ENCODE measurements around the gene PITPNM3.

The PITPNM3 gene

DNA sequence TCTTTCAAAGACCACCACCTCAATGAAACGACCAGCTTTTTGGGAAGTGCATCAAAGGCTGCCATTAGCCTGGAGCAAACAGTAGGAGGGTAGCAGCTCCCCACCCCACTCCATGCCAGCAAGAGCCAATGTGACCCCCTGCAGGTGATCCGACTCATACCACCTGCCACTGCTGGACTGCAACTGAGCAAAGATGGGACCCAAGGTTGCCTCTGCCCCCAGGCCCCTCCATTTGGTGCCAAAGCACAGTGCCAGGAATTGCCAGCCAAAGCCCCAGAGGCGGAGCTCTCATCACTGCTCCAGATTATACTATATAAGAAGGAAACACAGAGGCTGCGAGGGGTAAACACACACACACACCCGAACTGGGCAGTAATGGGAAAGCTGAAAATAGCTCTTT is 8.3 kb downstream of the PITPNM3 start:
- no peak overlapping the region for H3K4me3 ChIP-seq (ENCODE audit: low read length)
- H3K9ac ChIP-seq (ENCODE audit: low read depth, low read length): no peak overlapping the region
- no peak overlapping the region for H3K27ac ChIP-seq (ENCODE audit: low read length)
- H3K27me3 ChIP-seq (ENCODE audit: insufficient read depth, low read length): peaks cover 10% of the 10 kb centered on the region
- H3K4me1 ChIP-seq (ENCODE audit: insufficient read depth, low read length): peaks cover 12% of the 10 kb centered on the region; the same call in 1 of the 2 replicates
- H3K36me3 ChIP-seq (ENCODE audit: insufficient read depth, low read depth, low read length): no peaks in the 10 kb centered on the region
- no peaks in the 10 kb centered on the region for H3K9me3 ChIP-seq (ENCODE audit: insufficient read depth, low read depth, low read length)

DNA sequence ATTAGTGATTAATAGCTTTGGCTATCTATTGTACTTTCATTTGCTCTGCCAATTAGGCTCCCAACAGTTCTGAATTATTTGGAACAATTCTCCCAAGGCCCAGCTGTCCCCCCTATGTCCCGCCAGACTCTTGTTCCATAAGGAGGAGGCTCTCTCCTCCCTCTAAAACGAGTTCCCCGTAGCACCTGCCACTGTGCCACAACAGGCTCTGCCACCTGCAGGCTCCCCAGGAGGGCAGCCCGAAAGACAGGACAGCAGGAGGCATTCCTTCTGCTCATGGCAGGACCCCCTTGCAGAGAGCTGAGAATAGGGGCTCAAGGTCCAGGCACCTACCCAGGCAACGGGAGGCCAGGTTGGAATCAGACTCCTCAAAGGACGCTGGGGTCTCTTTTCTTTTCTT is 9.0 kb downstream of the PITPNM3 start:
- Histone ChIP-seq H3K27me3 (ENCODE audit: insufficient read depth, low read length) (peaks cover 7% of the 10 kb centered on the region; the same call in 1 of the 2 replicates), H3K36me3 (ENCODE audit: insufficient read depth, low read depth, low read length) (no peaks in the 10 kb centered on the region), H3K27ac (ENCODE audit: low read length) (no peak overlapping the region), H3K4me1 (ENCODE audit: insufficient read depth, low read length) (peaks cover 11% of the 10 kb centered on the region; the same call in 1 of the 2 replicates), H3K9ac (ENCODE audit: low read depth, low read length) (no peak overlapping the region), H3K4me3 (ENCODE audit: low read length) (no peak overlapping the region), H3K9me3 (ENCODE audit: insufficient read depth, low read depth, low read length) (no peaks in the 10 kb centered on the region)

DNA sequence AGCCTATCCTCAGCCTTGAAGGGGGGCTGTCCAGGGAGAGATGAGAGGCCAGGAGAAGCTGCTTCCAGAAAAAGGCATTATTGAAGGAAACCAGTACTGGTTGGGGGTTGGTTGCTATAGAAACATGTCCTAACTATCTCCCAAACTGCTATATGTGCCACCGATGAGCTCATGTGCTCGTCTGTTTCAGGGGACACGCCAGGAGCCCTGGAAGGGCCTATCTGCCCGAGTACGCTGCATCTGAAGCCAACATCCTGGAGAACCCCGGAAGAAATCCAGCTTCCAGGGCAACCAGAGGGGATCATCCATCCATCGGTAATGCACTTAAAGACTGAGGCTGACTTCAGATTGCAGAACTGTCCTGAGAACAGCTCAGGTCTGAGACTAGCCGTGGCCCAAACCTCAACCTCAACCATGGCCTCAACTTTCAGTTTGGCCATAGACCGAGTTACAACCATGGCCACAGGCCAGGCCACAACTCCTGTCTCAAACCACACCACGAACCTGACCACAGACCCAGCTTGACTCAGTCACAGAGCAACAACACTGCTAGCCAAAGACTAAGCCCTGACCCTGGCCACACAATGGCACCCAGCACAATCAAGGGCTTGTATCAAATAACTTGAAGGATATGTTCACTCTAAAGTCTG is 10.2 kb downstream of the PITPNM3 start:
- Histone ChIP-seq H3K9ac (ENCODE audit: low read depth, low read length) (no peak overlapping the region), H3K9me3 (ENCODE audit: insufficient read depth, low read depth, low read length) (no peaks in the 10 kb centered on the region), H3K36me3 (ENCODE audit: insufficient read depth, low read depth, low read length) (no peaks in the 10 kb centered on the region), H3K4me1 (ENCODE audit: insufficient read depth, low read length) (peaks cover 7% of the 10 kb centered on the region; the same call in 1 of the 2 replicates), H3K27ac (ENCODE audit: low read length) (no peak overlapping the region), H3K4me3 (ENCODE audit: low read length) (no peak overlapping the region), H3K27me3 (ENCODE audit: insufficient read depth, low read length) (peaks cover 4% of the 10 kb centered on the region; the same call in 1 of the 2 replicates)

DNA sequence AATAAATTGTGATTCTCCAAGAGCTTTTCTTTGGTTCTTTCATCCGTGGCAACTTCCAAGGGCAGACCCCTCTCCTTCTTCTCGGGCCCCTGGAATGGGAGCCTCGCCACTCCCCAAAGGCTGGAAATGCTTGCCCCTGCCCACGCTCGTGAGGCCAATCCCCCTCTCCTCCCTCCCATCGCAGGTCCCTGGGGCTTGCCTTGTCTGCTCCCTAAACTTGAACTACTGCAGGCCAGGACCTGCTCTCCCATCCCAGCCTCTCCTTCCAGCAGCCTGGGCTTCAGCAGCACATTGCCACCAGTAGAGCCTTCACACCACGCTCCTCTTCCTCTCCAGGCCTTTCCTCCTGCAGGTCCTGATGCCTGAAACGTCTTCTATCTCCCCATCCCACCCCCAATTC is 11.1 kb downstream of the PITPNM3 start:
- Histone ChIP-seq H3K27ac (ENCODE audit: low read length) (no peak overlapping the region), H3K4me3 (ENCODE audit: low read length) (no peak overlapping the region), H3K9ac (ENCODE audit: low read depth, low read length) (no peak overlapping the region), H3K9me3 (ENCODE audit: insufficient read depth, low read depth, low read length) (no peaks in the 10 kb centered on the region), H3K27me3 (ENCODE audit: insufficient read depth, low read length) (peaks cover 4% of the 10 kb centered on the region; the same call in 1 of the 2 replicates), H3K4me1 (ENCODE audit: insufficient read depth, low read length) (peaks cover 8% of the 10 kb centered on the region), H3K36me3 (ENCODE audit: insufficient read depth, low read depth, low read length) (no peaks in the 10 kb centered on the region)

DNA sequence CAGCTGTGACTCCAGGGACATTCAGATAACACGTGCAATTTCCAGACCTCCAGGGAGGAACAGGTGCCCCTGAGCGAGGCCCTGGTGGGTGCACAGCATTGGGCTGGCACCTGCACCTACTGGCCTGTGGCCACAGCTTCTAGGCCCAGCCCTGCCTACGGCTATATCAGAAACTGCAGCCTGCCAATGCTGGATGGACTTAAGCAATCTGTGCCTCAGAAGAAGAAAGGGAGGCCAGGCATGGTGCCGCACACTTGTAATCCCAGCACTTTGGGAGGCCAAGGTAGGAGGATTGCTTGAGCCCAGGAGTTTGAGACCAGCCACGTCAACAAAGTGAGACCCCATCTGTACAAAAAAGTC is 12.4 kb downstream of the PITPNM3 start:
- Histone ChIP-seq H3K27me3 (ENCODE audit: insufficient read depth, low read length) (peaks cover 4% of the 10 kb centered on the region; the same call in 1 of the 2 replicates), H3K9me3 (ENCODE audit: insufficient read depth, low read depth, low read length) (peaks cover 4% of the 10 kb centered on the region; the same call in 1 of the 2 replicates), H3K4me3 (ENCODE audit: low read length) (no peak overlapping the region), H3K4me1 (ENCODE audit: insufficient read depth, low read length) (peaks cover 11% of the 10 kb centered on the region), H3K9ac (ENCODE audit: low read depth, low read length) (no peak overlapping the region), H3K27ac (ENCODE audit: low read length) (no peak overlapping the region), H3K36me3 (ENCODE audit: insufficient read depth, low read depth, low read length) (no peaks in the 10 kb centered on the region)

DNA sequence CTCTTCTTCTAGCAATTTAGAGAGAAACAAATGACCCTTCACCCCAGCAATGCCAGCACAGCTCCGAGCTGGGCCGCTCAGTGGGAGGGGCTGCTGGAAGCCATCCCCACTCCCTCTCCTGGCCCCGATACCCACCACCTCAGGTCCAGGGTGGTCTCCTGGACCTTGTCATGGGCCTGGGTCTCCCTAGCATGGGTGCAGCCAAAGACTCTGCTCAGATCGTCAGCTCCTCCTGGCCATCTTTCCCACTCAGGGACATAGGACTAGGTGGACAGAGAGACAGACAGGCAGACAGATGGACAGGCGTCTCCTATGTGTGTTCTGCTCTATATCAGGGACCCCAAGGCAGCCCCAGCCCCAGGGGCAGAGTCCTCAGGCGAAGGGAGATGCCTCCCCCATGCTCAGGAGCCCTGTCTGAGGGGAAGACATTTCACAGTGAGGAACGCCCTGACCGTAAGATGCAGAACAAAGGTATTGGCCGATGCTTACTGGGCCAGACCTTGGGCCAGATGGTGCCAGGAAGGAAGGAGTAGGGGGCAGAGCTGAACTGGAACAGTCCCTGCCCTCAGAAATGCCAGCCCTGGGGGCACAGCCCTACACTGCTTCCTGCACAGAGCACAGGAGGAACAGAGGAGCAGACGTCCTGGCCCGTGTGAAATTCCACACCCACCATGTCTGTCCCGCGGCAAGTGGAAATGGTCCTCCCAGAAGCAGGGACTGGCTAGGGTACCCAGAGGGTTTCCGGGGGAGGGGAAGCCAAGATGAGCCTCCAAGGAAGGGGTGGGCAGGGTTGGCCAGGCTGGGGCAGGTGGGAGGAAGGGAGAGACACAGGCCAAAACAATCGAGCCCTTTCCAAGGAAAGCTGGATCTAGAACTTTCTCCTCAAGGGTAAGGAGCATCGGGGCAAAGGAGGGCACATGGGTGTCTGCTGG is 13.0 kb downstream of the PITPNM3 start:
- Histone ChIP-seq H3K27me3 (ENCODE audit: insufficient read depth, low read length) (peaks cover 4% of the 10 kb centered on the region; the same call in 1 of the 2 replicates), H3K36me3 (ENCODE audit: insufficient read depth, low read depth, low read length) (no peaks in the 10 kb centered on the region), H3K4me3 (ENCODE audit: low read length) (no peak overlapping the region), H3K9me3 (ENCODE audit: insufficient read depth, low read depth, low read length) (peaks cover 6% of the 10 kb centered on the region; the same call in 1 of the 2 replicates), H3K4me1 (ENCODE audit: insufficient read depth, low read length) (peaks cover 11% of the 10 kb centered on the region), H3K9ac (ENCODE audit: low read depth, low read length) (no peak overlapping the region), H3K27ac (ENCODE audit: low read length) (no peak overlapping the region)

DNA sequence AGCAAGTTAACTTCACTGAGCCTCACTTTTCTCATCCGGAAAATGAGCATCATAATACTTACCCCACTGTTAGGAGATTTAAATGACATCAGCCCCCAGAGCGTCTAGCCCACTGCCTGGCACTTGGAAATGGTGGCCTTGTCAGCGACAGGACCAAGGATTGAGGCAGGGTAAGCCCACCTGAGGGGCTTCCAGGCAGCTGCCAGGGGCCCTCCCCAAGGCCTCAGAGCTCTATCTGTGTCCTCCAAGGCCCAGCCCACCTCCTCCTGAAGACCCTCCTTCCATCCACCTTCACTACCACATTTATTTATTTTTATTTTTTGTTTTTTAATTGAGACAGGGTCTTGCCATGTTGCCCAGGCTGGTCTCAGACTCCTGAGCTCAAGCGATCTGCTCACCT is 13.8 kb downstream of the PITPNM3 start:
- Histone ChIP-seq H3K27me3 (ENCODE audit: insufficient read depth, low read length) (peaks cover 4% of the 10 kb centered on the region; the same call in 1 of the 2 replicates), H3K36me3 (ENCODE audit: insufficient read depth, low read depth, low read length) (no peaks in the 10 kb centered on the region), H3K9me3 (ENCODE audit: insufficient read depth, low read depth, low read length) (peaks cover 6% of the 10 kb centered on the region; the same call in 1 of the 2 replicates), H3K9ac (ENCODE audit: low read depth, low read length) (no peak overlapping the region), H3K27ac (ENCODE audit: low read length) (no peak overlapping the region), H3K4me3 (ENCODE audit: low read length) (no peak overlapping the region), H3K4me1 (ENCODE audit: insufficient read depth, low read length) (peaks cover 11% of the 10 kb centered on the region)

DNA sequence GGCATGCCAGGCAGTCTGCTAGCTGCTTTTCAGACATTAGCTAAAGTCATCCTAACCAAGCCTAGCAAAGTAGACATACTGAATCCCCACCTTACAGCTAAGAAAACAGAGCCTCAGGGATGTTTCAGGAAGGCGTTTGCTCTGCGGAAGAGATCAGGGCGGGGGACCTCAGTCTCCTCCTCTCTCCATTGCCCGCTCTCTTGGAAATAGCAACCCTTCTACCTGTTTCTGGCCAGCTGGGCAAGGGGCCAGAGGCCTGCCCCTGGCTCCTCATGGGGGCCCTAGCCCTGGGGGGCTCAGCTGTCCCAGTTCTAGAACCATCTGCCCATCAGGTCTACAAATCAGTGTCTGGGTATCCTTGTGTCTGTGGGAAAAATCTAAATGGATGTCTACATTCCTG is 14.5 kb downstream of the PITPNM3 start:
- peaks cover 11% of the 10 kb centered on the region for H3K4me1 ChIP-seq (ENCODE audit: insufficient read depth, low read length)
- no peak overlapping the region for H3K27ac ChIP-seq (ENCODE audit: low read length)
- H3K9me3 ChIP-seq (ENCODE audit: insufficient read depth, low read depth, low read length): peaks cover 6% of the 10 kb centered on the region; the same call in 1 of the 2 replicates
- no peaks in the 10 kb centered on the region for H3K36me3 ChIP-seq (ENCODE audit: insufficient read depth, low read depth, low read length)
- H3K9ac ChIP-seq (ENCODE audit: low read depth, low read length): no peak overlapping the region
- H3K4me3 ChIP-seq (ENCODE audit: low read length): no peak overlapping the region
- peaks cover 4% of the 10 kb centered on the region; the same call in 1 of the 2 replicates for H3K27me3 ChIP-seq (ENCODE audit: insufficient read depth, low read length)

DNA sequence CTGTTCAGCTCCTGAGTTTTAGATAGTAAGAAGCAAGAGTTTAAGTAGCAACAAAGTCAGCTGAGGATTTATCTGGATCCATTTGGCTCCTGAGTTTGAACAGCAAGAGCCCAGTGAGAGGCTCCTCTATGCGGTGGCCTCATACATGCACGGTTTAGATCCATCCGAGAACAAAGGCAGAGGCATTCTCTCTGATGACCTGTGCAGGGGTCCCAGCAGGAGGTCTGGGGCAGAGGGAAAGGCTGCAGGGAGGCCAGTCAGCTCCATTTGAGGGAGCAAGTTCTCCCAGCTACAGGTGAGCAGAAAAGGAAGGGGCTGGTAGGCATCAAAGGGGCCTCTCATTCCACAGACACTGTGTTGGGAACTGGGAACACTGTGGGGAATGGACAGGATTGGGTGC is 16.5 kb downstream of the PITPNM3 start:
- Histone ChIP-seq H3K36me3 (ENCODE audit: insufficient read depth, low read depth, low read length) (no peaks in the 10 kb centered on the region), H3K27ac (ENCODE audit: low read length) (no peak overlapping the region), H3K4me3 (ENCODE audit: low read length) (no peak overlapping the region), H3K4me1 (ENCODE audit: insufficient read depth, low read length) (peaks cover 7% of the 10 kb centered on the region), H3K9ac (ENCODE audit: low read depth, low read length) (no peak overlapping the region), H3K9me3 (ENCODE audit: insufficient read depth, low read depth, low read length) (peaks cover 6% of the 10 kb centered on the region; the same call in 1 of the 2 replicates), H3K27me3 (ENCODE audit: insufficient read depth, low read length) (no peaks in the 10 kb centered on the region)

DNA sequence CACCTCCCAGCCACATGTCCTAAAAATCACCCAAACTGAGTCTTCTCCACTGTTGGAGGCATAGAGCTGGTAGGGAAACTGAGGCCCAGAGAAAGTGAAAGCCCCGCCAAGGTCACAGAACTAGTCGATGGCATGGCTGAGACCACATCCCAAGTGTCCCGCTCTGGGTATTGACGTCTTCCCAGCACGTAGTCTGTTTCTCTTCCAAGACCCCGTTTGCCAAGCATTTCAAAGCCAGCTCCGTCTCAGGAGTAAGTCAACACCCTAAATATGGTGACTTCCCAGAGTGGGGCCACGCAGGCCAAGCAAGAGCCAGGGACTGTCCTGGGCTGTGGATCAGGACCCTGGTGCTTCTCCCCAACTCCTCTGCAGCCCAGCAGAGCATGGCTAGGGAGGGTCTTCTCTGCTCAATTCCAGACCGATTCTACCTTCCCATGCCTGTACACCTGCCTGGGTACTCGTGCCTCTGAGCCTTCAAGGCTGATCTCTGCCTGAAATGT is 19.7 kb downstream of the PITPNM3 start:
- Histone ChIP-seq H3K9me3 (ENCODE audit: insufficient read depth, low read depth, low read length) (peaks cover 6% of the 10 kb centered on the region; the same call in 1 of the 2 replicates), H3K4me1 (ENCODE audit: insufficient read depth, low read length) (peaks cover 4% of the 10 kb centered on the region; the same call in 1 of the 2 replicates), H3K27ac (ENCODE audit: low read length) (no peak overlapping the region), H3K4me3 (ENCODE audit: low read length) (no peak overlapping the region), H3K36me3 (ENCODE audit: insufficient read depth, low read depth, low read length) (no peaks in the 10 kb centered on the region), H3K27me3 (ENCODE audit: insufficient read depth, low read length) (no peaks in the 10 kb centered on the region), H3K9ac (ENCODE audit: low read depth, low read length) (no peak overlapping the region)

DNA sequence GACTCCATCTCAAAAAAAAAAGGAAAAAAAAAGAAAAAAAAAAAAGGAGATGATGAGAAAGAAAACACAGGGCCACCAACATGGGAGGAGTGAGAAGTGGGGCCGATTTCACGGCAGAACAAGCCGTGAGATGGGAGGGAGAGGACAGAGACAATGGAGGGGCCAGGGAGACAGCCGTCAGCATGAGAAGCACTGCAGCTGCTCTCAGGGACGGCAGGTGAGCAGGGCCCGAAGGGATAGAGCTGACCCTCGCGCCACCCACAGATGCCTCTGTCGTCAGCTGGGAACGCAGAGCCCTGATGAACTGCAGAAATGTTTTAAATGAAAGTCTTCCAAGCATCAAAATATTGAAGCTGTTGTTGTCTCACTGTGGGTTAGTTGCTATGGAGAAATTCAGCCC is 20.3 kb downstream of the PITPNM3 start:
- Histone ChIP-seq H3K27ac (ENCODE audit: low read length) (no peak overlapping the region), H3K9ac (ENCODE audit: low read depth, low read length) (no peak overlapping the region), H3K27me3 (ENCODE audit: insufficient read depth, low read length) (no peaks in the 10 kb centered on the region), H3K9me3 (ENCODE audit: insufficient read depth, low read depth, low read length) (peaks cover 6% of the 10 kb centered on the region; the same call in 1 of the 2 replicates), H3K4me1 (ENCODE audit: insufficient read depth, low read length) (peaks cover 4% of the 10 kb centered on the region; the same call in 1 of the 2 replicates), H3K36me3 (ENCODE audit: insufficient read depth, low read depth, low read length) (no peaks in the 10 kb centered on the region), H3K4me3 (ENCODE audit: low read length) (no peak overlapping the region)

Measured in iPS-20b (cell line).